ENCODE results near the gene FGFR3. TPM values are rescaled to one million over a fixed set of nuclear protein-coding genes. Genes with fewer than 3 reads are reported as not detected.

Gene FGFR3
- total RNA-seq, 1 donor from 2014 or later, result 1.0 TPM

GRCh38 chr4:1762264-1763010 lies 30.7 kb upstream of the FGFR3 start:
- Mint-ChIP-seq H3K27me3 (ENCODE audit: unreplicated experiment) (peaks cover 7% of the 10 kb centered on the region), H3K4me1 (ENCODE audit: unreplicated experiment) (no peaks in the 10 kb centered on the region), H3K4me3 (ENCODE audit: unreplicated experiment) (no peak overlapping the region), H3K9me3 (ENCODE audit: unreplicated experiment) (no peaks in the 10 kb centered on the region), H3K36me3 (ENCODE audit: low read depth, unreplicated experiment) (no peaks in the 10 kb centered on the region), H3K27ac (ENCODE audit: unreplicated experiment) (no peak overlapping the region)
- DNase-seq (ENCODE audit: low spot score), result no peak
- TF ChIP-seq CTCF (IDR thresholded peaks at IDR 0.05; ENCODE audit: unreplicated experiment), result no peak

GRCh38 chr4:1763070-1763549 lies 30.0 kb upstream of the FGFR3 start:
- Mint-ChIP-seq H3K4me3 (ENCODE audit: unreplicated experiment) (no peak overlapping the region), H3K4me1 (ENCODE audit: unreplicated experiment) (no peaks in the 10 kb centered on the region), H3K27ac (ENCODE audit: unreplicated experiment) (no peak overlapping the region), H3K9me3 (ENCODE audit: unreplicated experiment) (no peaks in the 10 kb centered on the region), H3K27me3 (ENCODE audit: unreplicated experiment) (peaks cover 4% of the 10 kb centered on the region), H3K36me3 (ENCODE audit: low read depth, unreplicated experiment) (no peaks in the 10 kb centered on the region)
- no peak for DNase-seq (ENCODE audit: low spot score)
- TF ChIP-seq CTCF (IDR thresholded peaks at IDR 0.05; ENCODE audit: unreplicated experiment), result no peak

- H3K27me3 Mint-ChIP-seq (ENCODE audit: unreplicated experiment), result peaks cover 7% of the 10 kb centered on the region
- H3K4me3 Mint-ChIP-seq (ENCODE audit: unreplicated experiment), result no peak overlapping the region
- no peak overlapping the region for H3K27ac Mint-ChIP-seq (ENCODE audit: unreplicated experiment)
- H3K36me3 Mint-ChIP-seq (ENCODE audit: low read depth, unreplicated experiment), result no peaks in the 10 kb centered on the region
- DNase-seq (ENCODE audit: low spot score), result no peak
- H3K9me3 Mint-ChIP-seq (ENCODE audit: unreplicated experiment), result no peaks in the 10 kb centered on the region
- TF ChIP-seq CTCF (IDR thresholded peaks at IDR 0.05; ENCODE audit: unreplicated experiment), result no peak
- H3K4me1 Mint-ChIP-seq (ENCODE audit: unreplicated experiment), result no peaks in the 10 kb centered on the region
Measured at GRCh38 chr4:1763550-1764080, 29.5 kb upstream of the FGFR3 start.

GRCh38 chr4:1764670-1765069 lies 28.4 kb upstream of the FGFR3 start:
- no peak for TF ChIP-seq CTCF (IDR thresholded peaks at IDR 0.05; ENCODE audit: unreplicated experiment)
- no peak overlapping the region for H3K27ac Mint-ChIP-seq (ENCODE audit: unreplicated experiment)
- no peaks in the 10 kb centered on the region for H3K9me3 Mint-ChIP-seq (ENCODE audit: unreplicated experiment)
- no peak overlapping the region for H3K4me3 Mint-ChIP-seq (ENCODE audit: unreplicated experiment)
- H3K27me3 Mint-ChIP-seq (ENCODE audit: unreplicated experiment), result peaks cover 7% of the 10 kb centered on the region
- no peaks in the 10 kb centered on the region for H3K4me1 Mint-ChIP-seq (ENCODE audit: unreplicated experiment)
- no peaks in the 10 kb centered on the region for H3K36me3 Mint-ChIP-seq (ENCODE audit: low read depth, unreplicated experiment)
- no peak for DNase-seq (ENCODE audit: low spot score)

GRCh38 chr4:1765409-1766072 lies 27.6 kb upstream of the FGFR3 start:
- Mint-ChIP-seq H3K27ac (ENCODE audit: unreplicated experiment) (no peak overlapping the region), H3K36me3 (ENCODE audit: low read depth, unreplicated experiment) (no peaks in the 10 kb centered on the region), H3K4me1 (ENCODE audit: unreplicated experiment) (no peaks in the 10 kb centered on the region), H3K9me3 (ENCODE audit: unreplicated experiment) (no peaks in the 10 kb centered on the region), H3K4me3 (ENCODE audit: unreplicated experiment) (no peak overlapping the region), H3K27me3 (ENCODE audit: unreplicated experiment) (peaks cover 7% of the 10 kb centered on the region)
- no peak for TF ChIP-seq CTCF (IDR thresholded peaks at IDR 0.05; ENCODE audit: unreplicated experiment)
- no peak for DNase-seq (ENCODE audit: low spot score)
